HepG2 (cell line): ENCODE results near the gene TMEM198. TPM values are rescaled to one million over a fixed set of nuclear protein-coding genes. Genes with fewer than 3 reads are reported as not detected.

Experiments used
- AKAP8 ChIP-seq: sonication (generic); formaldehyde crosslinking; IDR thresholded peaks from 2 replicates; pipeline ENCODE4 v1.5.1; 2020; ENCODE audit warnings: mild to moderate bottlenecking, missing genetic modification reagents
- HMG20A ChIP-seq: IDR thresholded peaks from 2 replicates; pipeline ENCODE4 v1.6.1; 2016; ENCODE audit warnings: borderline replicate concordance
- JUN ChIP-seq: sonication (generic); formaldehyde crosslinking; IDR thresholded peaks from 2 replicates; pipeline ENCODE4 v1.4.0; 2020; ENCODE audit warnings: mild to moderate bottlenecking, missing genetic modification reagents
- MAFG ChIP-seq: sonication (generic); formaldehyde crosslinking; IDR thresholded peaks from 2 replicates; pipeline ENCODE4 v1.5.1; 2020; ENCODE audit warnings: mild to moderate bottlenecking, missing genetic modification reagents
- MATR3 ChIP-seq: sonication (generic); formaldehyde crosslinking; IDR thresholded peaks from 2 replicates; pipeline ENCODE4 v1.4.0; 2020; ENCODE audit warnings: missing genetic modification reagents
- NFE2L1 ChIP-seq: sonication (generic); formaldehyde crosslinking; IDR thresholded peaks from 2 replicates; pipeline ENCODE4 v1.4.0; 2020; ENCODE audit warnings: missing genetic modification reagents, mild to moderate bottlenecking, borderline replicate concordance
- PHF21A ChIP-seq: sonication (generic); formaldehyde crosslinking; IDR thresholded peaks from 2 replicates; pipeline ENCODE4 v1.5.0; 2020; ENCODE audit warnings: mild to moderate bottlenecking, missing genetic modification reagents
- RBM39 ChIP-seq: fragments of 200-400 bp; formaldehyde crosslinking; IDR thresholded peaks from one replicate; pipeline ENCODE4 v1.6.1; 2018; ENCODE audit warnings: antibody characterized with exemption, mild to moderate bottlenecking, low read depth, low read length; ENCODE audit not compliant: poor library complexity, severe bottlenecking
- RFXANK ChIP-seq: IDR thresholded peaks from 2 replicates; pipeline ENCODE4 v1.6.1; 2016
- SATB2 ChIP-seq: sonication (generic); formaldehyde crosslinking; IDR thresholded peaks from 2 replicates; pipeline ENCODE4 v1.5.0; 2020; ENCODE audit warnings: missing genetic modification reagents
- SRSF1 ChIP-seq: fragments of 200-400 bp; formaldehyde crosslinking; optimal IDR thresholded peaks from 2 replicates; pipeline ENCODE3; 2017; ENCODE audit warnings: mild to moderate bottlenecking, low read depth, low read length, moderate library complexity
- TBL1XR1 ChIP-seq: fragments of 150-350 bp; IDR thresholded peaks from 2 replicates; pipeline ENCODE4 v1.6.1; 2014; ENCODE audit warnings: borderline replicate concordance, low read length; ENCODE audit not compliant: partially characterized antibody
- ZBTB20 ChIP-seq: sonication (generic); formaldehyde crosslinking; IDR thresholded peaks from 2 replicates; pipeline ENCODE4 v1.8.1; 2023; ENCODE audit warnings: missing genetic modification reagents, low read depth, mild to moderate bottlenecking, borderline replicate concordance
- ZGPAT ChIP-seq: IDR thresholded peaks from 2 replicates; pipeline ENCODE4 v1.6.1; 2016; ENCODE audit warnings: mild to moderate bottlenecking
- ZNF142 ChIP-seq: sonication (generic); formaldehyde crosslinking; IDR thresholded peaks from 2 replicates; pipeline ENCODE4 v1.4.0; 2020; ENCODE audit warnings: missing genetic modification reagents
- ZNF230 ChIP-seq: sonication (generic); formaldehyde crosslinking; IDR thresholded peaks from 2 replicates; pipeline ENCODE4 v1.4.0; 2020; ENCODE audit warnings: mild to moderate bottlenecking, missing genetic modification reagents
- ZNF383 ChIP-seq: sonication (generic); formaldehyde crosslinking; IDR thresholded peaks from 2 replicates; pipeline ENCODE4 v1.4.0; 2020; ENCODE audit warnings: missing genetic modification reagents, mild to moderate bottlenecking, borderline replicate concordance
- ZNF704 ChIP-seq: sonication (generic); formaldehyde crosslinking; IDR thresholded peaks from 2 replicates; pipeline ENCODE4 v1.8.1; 2023; ENCODE audit warnings: mild to moderate bottlenecking, inconsistent platforms, moderate library complexity, missing genetic modification reagents, borderline replicate concordance
- polyA plus RNA-seq, 8 experiments: library from polyadenylated mRNA; depleted of rRNA in 3 of 8; stranded (reverse) in 7 of 8; unstranded in 1 of 8; fragments of >200 nt; fragmentation: Illumina TruSeq in 4 of 8; extraction: Trizol in 4 of 8; gene quantifications; 2 replicates each; pipeline versions ENCODE4 v1.2.1 to v1.2.3, GENCODE V29; 2011 to 2016; ENCODE audit warnings: low read depth in 4 of 8, missing spikeins in 1 of 8, mixed read lengths in 1 of 8; ENCODE audit not compliant: insufficient read depth in 1 of 8
- total RNA-seq, 5 experiments: library from RNA; depleted of rRNA; stranded (reverse); fragments of >200 nt; fragmentation: Illumina TruSeq; extraction: Trizol; gene quantifications; 2 replicates each; pipeline ENCODE4 v1.2.3, GENCODE V29; 2016; ENCODE audit warnings: low read depth in 1 of 5

The TMEM198 gene
- total and polyA plus RNA-seq, 2 of the 13 experiments (the other 11 are each of a cell fraction or from before 2014, with no cell fraction given), result 17.3 to 23.5 TPM

GRCh38 chr2:219498280-219499057 is 45.4 kb upstream of the TMEM198 start, which contains the start of gene GMPPA (continued):
- no peak for TF ChIP-seq HMG20A (CRISPR knock-in tag)
- no peak; the same call in 1 of the 2 replicates for TF ChIP-seq MATR3
- no peak for TF ChIP-seq JUN (CRISPR knock-in tag)
- TF ChIP-seq NFE2L1 (CRISPR knock-in tag), result no peak
- TF ChIP-seq SRSF1, result peak; percentile 73
- TF ChIP-seq PHF21A (CRISPR knock-in tag), result peak; percentile 80; the same call in 1 of the 2 replicates
- TF ChIP-seq ZBTB20 (CRISPR knock-in tag), result peak; percentile 73; the same call in 1 of the 2 replicates
- TF ChIP-seq TBL1XR1, result peak; percentile 40
- TF ChIP-seq ZNF230, result peak; percentile 87
- TF ChIP-seq ZGPAT (CRISPR knock-in tag), result peak; percentile 67
- TF ChIP-seq ZNF142, result no peak
- 0 out of 2 replicates have a peak, but pooled peaks have one; percentile 56 for TF ChIP-seq RFXANK (CRISPR knock-in tag)
- TF ChIP-seq ZNF383 (CRISPR knock-in tag), result no peak; the same call in 1 of the 2 replicates
- no peak for TF ChIP-seq MAFG (CRISPR knock-in tag)
- no peak for TF ChIP-seq RBM39
- no peak for TF ChIP-seq SATB2 (CRISPR knock-in tag)
- TF ChIP-seq AKAP8 (CRISPR knock-in tag), result peak; percentile 73
- peak; percentile 24; the same call in 1 of the 2 replicates for TF ChIP-seq ZNF704 (CRISPR knock-in tag)
